ENCODE data around the gene SBNO2.
A peak's percentile ranks its signal among the peaks of the same experiment; 100 is the strongest.

SBNO2 gene

GRCh38 chr19:1074544-1075283, 99.4 kb downstream of the SBNO2 start:
- no peaks in the 10 kb centered on the region for H3K27me3 Mint-ChIP-seq
- peak overlapping the region; percentile 71 for H3K27ac Mint-ChIP-seq
- H3K9me3 Mint-ChIP-seq, result no peaks in the 10 kb centered on the region
- H3K4me3 Mint-ChIP-seq, result peak overlapping the region; percentile 45
- peak; percentile 84 for DNase-seq
- peaks cover 71% of the 10 kb centered on the region for H3K4me1 Mint-ChIP-seq
- peaks cover 40% of the 10 kb centered on the region for H3K36me3 Mint-ChIP-seq (ENCODE audit: low read depth)
- peak; percentile 18 for ATAC-seq

GRCh38 chr19:1073956-1074517, 100.0 kb downstream of the SBNO2 start:
- peak overlapping the region; percentile 46 for H3K27ac Mint-ChIP-seq
- peaks cover 42% of the 10 kb centered on the region for H3K36me3 Mint-ChIP-seq (ENCODE audit: low read depth)
- H3K4me1 Mint-ChIP-seq, result peaks cover 75% of the 10 kb centered on the region
- DNase-seq (peak; percentile 22), ATAC-seq (no peak)
- no peaks in the 10 kb centered on the region for H3K9me3 Mint-ChIP-seq
- H3K4me3 Mint-ChIP-seq, result peak overlapping the region; percentile 60
- H3K27me3 Mint-ChIP-seq, result no peaks in the 10 kb centered on the region

GRCh38 chr19:1073063-1073955, 100.8 kb downstream of the SBNO2 start:
- Mint-ChIP-seq H3K36me3 (ENCODE audit: low read depth) (peaks cover 48% of the 10 kb centered on the region), H3K27ac (peak overlapping the region; percentile 27), H3K27me3 (no peaks in the 10 kb centered on the region), H3K9me3 (no peaks in the 10 kb centered on the region), H3K4me1 (peaks cover 79% of the 10 kb centered on the region), H3K4me3 (peak overlapping the region; percentile 11)
- ATAC-seq (no peak), DNase-seq (no peak)

GRCh38 chr19:1072371-1073015, 101.6 kb downstream of the SBNO2 start:
- no peak overlapping the region for H3K4me3 Mint-ChIP-seq
- H3K4me1 Mint-ChIP-seq, result peaks cover 71% of the 10 kb centered on the region
- H3K36me3 Mint-ChIP-seq (ENCODE audit: low read depth), result peaks cover 42% of the 10 kb centered on the region
- DNase-seq, result no peak
- H3K27ac Mint-ChIP-seq, result peak overlapping the region; percentile 78
- no peak for ATAC-seq
- no peaks in the 10 kb centered on the region for H3K27me3 Mint-ChIP-seq
- no peaks in the 10 kb centered on the region for H3K9me3 Mint-ChIP-seq

GRCh38 chr19:1070931-1071791, 102.9 kb downstream of the SBNO2 start:
- peak overlapping the region; percentile 71 for H3K4me3 Mint-ChIP-seq

GRCh38 chr19:1070576-1070930, 103.5 kb downstream of the SBNO2 start:
- H3K4me3 Mint-ChIP-seq, result no peak overlapping the region
- H3K9me3 Mint-ChIP-seq, result no peaks in the 10 kb centered on the region
- H3K27ac Mint-ChIP-seq, result no peak overlapping the region
- H3K27me3 Mint-ChIP-seq, result no peaks in the 10 kb centered on the region
- H3K36me3 Mint-ChIP-seq (ENCODE audit: low read depth), result peaks cover 30% of the 10 kb centered on the region
- H3K4me1 Mint-ChIP-seq, result peaks cover 59% of the 10 kb centered on the region
- DNase-seq, result no peak
- ATAC-seq, result no peak

More at GRCh38 chr19:1070931-1071791, 102.9 kb downstream of the SBNO2 start:
- DNase-seq, result no peak
- Mint-ChIP-seq H3K27me3 (no peaks in the 10 kb centered on the region), H3K27ac (peak overlapping the region; percentile 78), H3K4me1 (peaks cover 61% of the 10 kb centered on the region), H3K36me3 (ENCODE audit: low read depth) (peaks cover 36% of the 10 kb centered on the region), H3K9me3 (no peaks in the 10 kb centered on the region)
- no peak for ATAC-seq

- H3K27ac Mint-ChIP-seq, result peak overlapping the region; percentile 93
- no peaks in the 10 kb centered on the region for H3K27me3 Mint-ChIP-seq
- peak; percentile 31 for ATAC-seq
- H3K4me1 Mint-ChIP-seq, result peaks cover 61% of the 10 kb centered on the region
- peaks cover 28% of the 10 kb centered on the region for H3K36me3 Mint-ChIP-seq (ENCODE audit: low read depth)
- H3K9me3 Mint-ChIP-seq, result no peaks in the 10 kb centered on the region
- DNase-seq, result peak; percentile 68
- H3K4me3 Mint-ChIP-seq, result peak overlapping the region; percentile 84
These were observed 104.9 kb downstream of the SBNO2 start for GRCh38 chr19:1069009-1069779.

- Mint-ChIP-seq H3K9me3 (no peaks in the 10 kb centered on the region), H3K27ac (peak overlapping the region; percentile 93), H3K27me3 (no peaks in the 10 kb centered on the region), H3K4me1 (peaks cover 53% of the 10 kb centered on the region), H3K36me3 (ENCODE audit: low read depth) (peaks cover 27% of the 10 kb centered on the region), H3K4me3 (peak overlapping the region; percentile 84)
- DNase-seq, result peak; percentile 76
- ATAC-seq, result peak; percentile 4
These were observed 105.8 kb downstream of the SBNO2 start for GRCh38 chr19:1068009-1069001.

GRCh38 chr19:1067341-1067957, 106.6 kb downstream of the SBNO2 start:
- peak overlapping the region; percentile 84 for H3K4me3 Mint-ChIP-seq
- DNase-seq, result no peak
- peaks cover 19% of the 10 kb centered on the region for H3K36me3 Mint-ChIP-seq (ENCODE audit: low read depth)
- peak; percentile 34 for ATAC-seq
- no peaks in the 10 kb centered on the region for H3K27me3 Mint-ChIP-seq
- H3K9me3 Mint-ChIP-seq, result no peaks in the 10 kb centered on the region
- peak overlapping the region; percentile 73 for H3K27ac Mint-ChIP-seq
- H3K4me1 Mint-ChIP-seq, result peaks cover 45% of the 10 kb centered on the region

- H3K36me3 Mint-ChIP-seq (ENCODE audit: low read depth), result peaks cover 14% of the 10 kb centered on the region
- ATAC-seq, result peak; percentile 60
These were observed 107.2 kb downstream of the SBNO2 start, which contains the start of gene ARHGAP45 for GRCh38 chr19:1066748-1067340. ARHGAP45 (plus strand) TSS chr19:1067167; CDS start chr19:1067406, 239 bp downstream.

GRCh38 chr19:1066251-1066747, 107.8 kb downstream of the SBNO2 start:
- Mint-ChIP-seq H3K27ac (no peak overlapping the region), H3K27me3 (no peaks in the 10 kb centered on the region), H3K4me3 (no peak overlapping the region), H3K4me1 (peaks cover 36% of the 10 kb centered on the region), H3K36me3 (ENCODE audit: low read depth) (peaks cover 11% of the 10 kb centered on the region), H3K9me3 (no peaks in the 10 kb centered on the region)
- DNase-seq (no peak), ATAC-seq (no peak)

More at GRCh38 chr19:1066748-1067340, 107.2 kb downstream of the SBNO2 start, which contains the start of gene ARHGAP45:
- Mint-ChIP-seq H3K27ac (peak within 1 kb of the TSS; percentile 73), H3K4me1 (peaks cover 39% of the 10 kb centered on the region), H3K27me3 (no peaks in the 10 kb centered on the region), H3K9me3 (no peaks in the 10 kb centered on the region), H3K4me3 (peak within 1 kb of the TSS; percentile 84)
- peak; percentile 88 for DNase-seq

Measured in activated naive CD8-positive, alpha-beta T cell treated with anti-CD3 and anti-CD28 coated beads, Interleukin-2, amount 50 U/mL, for 24 hours (primary cell).